OCI-LY7 (cell line): Measurements from ENCODE around the gene PRCC. TPM values are rescaled to one million over a fixed set of nuclear protein-coding genes. Genes with fewer than 3 reads are reported as not detected.

Experiments
- BruUV-seq: library from RNA; stranded (reverse); fragments of 400-500 nt; replicated peaks from 2 replicates; lab custom pipeline; 2021; lab: Mats Ljungman, UMichigan
- CTCF ChIA-PET: fragments of 300-600 bp; sonication (Branson Sonifier 250); formaldehyde crosslinking; loops from one replicate; lab custom pipeline; 2022; ENCODE audit warnings: antibody characterized with exemption; ENCODE audit not compliant: unreplicated experiment; lab: Charles Lee
- POLR2A ChIA-PET: fragments of 300-600 bp; sonication (Branson Sonifier 250); formaldehyde crosslinking; loops from one replicate; lab custom pipeline; 2022; ENCODE audit warnings: antibody characterized with exemption; lab: Charles Lee
- DNase-seq: peaks from one replicate; pipeline ENCODE4 v3.0.0-alpha.2; 2015; ENCODE audit warnings: low spot score
- H2AFZ ChIP-seq: fragments of 200-600 bp; sonication (generic), shearing (Covaris generic); 2 replicates; pipeline ENCODE4 v1.6.1; 2014; ENCODE audit warnings: mild to moderate bottlenecking, antibody characterized with exemption, low read length, moderate library complexity
- H3K27ac ChIP-seq: fragments of 200-600 bp; sonication (generic); 2 replicates; pipeline ENCODE4 v1.5.1; 2014; ENCODE audit warnings: mixed run types, low read depth, mild to moderate bottlenecking, moderate library complexity, low read length, inconsistent platforms; ENCODE audit not compliant: poor library complexity, severe bottlenecking
- H3K36me3 ChIP-seq: fragments of 200-600 bp; sonication (generic); 2 replicates; pipeline ENCODE4 v1.6.1; 2014; ENCODE audit warnings: mild to moderate bottlenecking, antibody characterized with exemption, low read length, moderate library complexity, mixed read lengths; ENCODE audit not compliant: insufficient read depth
- H3K4me1 ChIP-seq: fragments of 200-600 bp; sonication (generic); 2 replicates; pipeline ENCODE4 v1.5.1; 2014; ENCODE audit warnings: mild to moderate bottlenecking, low read length; ENCODE audit not compliant: insufficient read depth, poor library complexity, severe bottlenecking
- H3K4me2 ChIP-seq: fragments of 200-600 bp; sonication (generic); 2 replicates; pipeline ENCODE4 v1.6.1; 2014; ENCODE audit warnings: mild to moderate bottlenecking, low read length
- H3K4me3 ChIP-seq: fragments of 200-600 bp; sonication (generic); 2 replicates; pipeline ENCODE4 v1.5.1; 2014; ENCODE audit warnings: mild to moderate bottlenecking, low read depth, low read length; ENCODE audit not compliant: poor library complexity, severe bottlenecking
- H3K79me2 ChIP-seq: fragments of 200-600 bp; sonication (generic); 2 replicates; pipeline ENCODE4 v1.6.1; 2016; ENCODE audit warnings: low read depth, mild to moderate bottlenecking, low read length, moderate library complexity, mixed read lengths; ENCODE audit not compliant: insufficient read depth
- H3K9me2 ChIP-seq: fragments of 200-600 bp; sonication (generic); 2 replicates; pipeline ENCODE4 v1.6.1; 2016; ENCODE audit warnings: mild to moderate bottlenecking, low read length, mixed read lengths; ENCODE audit not compliant: insufficient read depth
- H3K9me3 ChIP-seq: fragments of 200-600 bp; sonication (generic); 2 replicates; pipeline ENCODE4 v1.6.1; 2014; ENCODE audit warnings: mild to moderate bottlenecking, mixed run types, low read length, mixed read lengths
- H4K20me1 ChIP-seq: fragments of 200-600 bp; sonication (generic); 2 replicates; pipeline ENCODE4 v1.6.1; 2014; ENCODE audit warnings: mild to moderate bottlenecking, antibody characterized with exemption, low read length, moderate library complexity, mixed read lengths; ENCODE audit not compliant: insufficient read depth
- CTCF ChIP-seq: fragments of 200-600 bp; sonication (generic); conservative IDR thresholded peaks from 2 replicates; pipeline ENCODE4 v1.5.1; 2014; ENCODE audit warnings: mild to moderate bottlenecking, antibody characterized with exemption, low read length, moderate library complexity, mixed read lengths
- EZH2phosphoT487 ChIP-seq: fragments of 200-600 bp; sonication (generic); IDR thresholded peaks from 2 replicates; pipeline ENCODE4 v1.6.1; 2018; ENCODE audit warnings: low read depth, borderline replicate concordance, mild to moderate bottlenecking, mixed run types, antibody characterized with exemption, low read length, moderate library complexity, mixed read lengths
- intact Hi-C: fragments of 100-400 bp; cut with micrococcal nuclease; formaldehyde crosslinking; loops from one replicate; pipeline ENCODE4 v1.10.0; 2022; ENCODE audit not compliant: unreplicated experiment
- total RNA-seq, 2 experiments: library from RNA; depleted of rRNA in 1 of 2; stranded (reverse); fragments of >200 nt in 1 of 2; shearing (Covaris generic) in 1 of 2; gene quantifications; 2 replicates each; pipeline ENCODE4 v1.2.3, GENCODE V29; 2014 to 2022

PRCC gene
- total RNA-seq, 2 experiments from 2014 or later: 54.0 to 82.9 TPM

- H3K4me1 ChIP-seq: peaks cover 31% of the 10 kb centered on the region
- peak within 1 kb of the TSS; percentile 87 for H3K4me3 ChIP-seq
- TF ChIP-seq EZH2phosphoT487: no peak
- no peak for TF ChIP-seq CTCF
- peaks cover 32% of the 10 kb centered on the region for H4K20me1 ChIP-seq
- peak within 1 kb of the TSS; percentile 61; the same call in 1 of the 2 replicates for H2AFZ ChIP-seq
- no peaks in the 10 kb centered on the region for H3K9me2 ChIP-seq
- CTCF ChIA-PET: interaction anchor here (0.6 kb wide), 1 partner anchor 65 kb away, joined by 6 read pairs; no protein-coding TSS in a partner anchor
- POLR2A ChIA-PET: interaction anchor here (0.5 to 1.6 kb wide), 10 partner anchors 13 to 793 kb away, joined by 3 to 6 read pairs (median 4); partner anchors contain the start of gene MRPL24
- peak within 1 kb of the TSS; percentile 96 for H3K4me2 ChIP-seq
- peak within 1 kb of the TSS; percentile 62 for H3K27ac ChIP-seq
- no TSS peak for BruUV-seq
- peaks cover 42% of the 10 kb centered on the region for H3K36me3 ChIP-seq
- intact Hi-C loops: loop anchor here (1.0 to 5.0 kb wide), 4 partner anchors 23 to 134 kb away; partner anchors contain the start of genes HDGF, NTRK1 and PRCC
- no peaks in the 10 kb centered on the region for H3K9me3 ChIP-seq
- peak; percentile 86 for DNase-seq
- peaks cover 67% of the 10 kb centered on the region for H3K79me2 ChIP-seq
Measured at GRCh38 chr1:156727926-156728598, 39.3 kb upstream of the PRCC start, which contains the start of gene METTL25B. TSS of gene METTL25B (plus strand) at chr1:156728469. CDS start at chr1:156729105, 636 bp downstream.

GRCh38 chr1:156728599-156729462 lies 38.5 kb upstream of the PRCC start, which contains the start of gene ISG20L2:
TSS of gene ISG20L2 (minus strand) at chr1:156728766. CDS start at chr1:156727652, 1,114 bp downstream.
- peak; percentile 95 for DNase-seq
- H4K20me1 ChIP-seq: peaks cover 25% of the 10 kb centered on the region
- peaks cover 30% of the 10 kb centered on the region for H3K4me1 ChIP-seq
- peaks cover 36% of the 10 kb centered on the region for H3K36me3 ChIP-seq
- H3K4me3 ChIP-seq: peak within 1 kb of the TSS; percentile 87
- peak within 1 kb of the TSS; percentile 61; the same call in 1 of the 2 replicates for H2AFZ ChIP-seq
- H3K27ac ChIP-seq: peak within 1 kb of the TSS; percentile 62
- H3K79me2 ChIP-seq: peaks cover 59% of the 10 kb centered on the region
- ChIA-PET CTCF (interaction anchor here (0.6 kb wide), 2 partner anchors 23 to 39 kb away, joined by 3 read pairs; partner anchors contain the start of gene HDGF), POLR2A (interaction anchor here (0.5 to 1.9 kb wide), 8 partner anchors 12 to 792 kb away, joined by 3 to 6 read pairs (median 4); partner anchors contain the start of gene MRPL24)
- intact Hi-C loops: loop anchor here (1.0 to 5.0 kb wide), 4 partner anchors 22 to 133 kb away; partner anchors contain the start of genes HDGF, NTRK1 and PRCC
- H3K9me3 ChIP-seq: no peaks in the 10 kb centered on the region
- no peaks in the 10 kb centered on the region for H3K9me2 ChIP-seq
- TF ChIP-seq CTCF: no peak
- no peak for TF ChIP-seq EZH2phosphoT487
- BruUV-seq: no TSS peak
- peak within 1 kb of the TSS; percentile 96 for H3K4me2 ChIP-seq
